ENCODE measurements around the gene CLN5.

GRCh38 chr13:77033717-77034302 is 41.9 kb downstream of the CLN5 start:
- TF ChIP-seq CTCF (conservative IDR thresholded peaks at IDR 0.05; ENCODE audit: low read depth, low read length) (no peak), EZH2 (IDR thresholded peaks at IDR 0.05; ENCODE audit: low read length, unreplicated experiment) (no peak), EZH2phosphoT487 (IDR thresholded peaks at IDR 0.05; ENCODE audit: borderline replicate concordance, low read length) (no peak)

All from PC-3 (cell line).